ENCODE measurements around the gene NGLY1.

DNA sequence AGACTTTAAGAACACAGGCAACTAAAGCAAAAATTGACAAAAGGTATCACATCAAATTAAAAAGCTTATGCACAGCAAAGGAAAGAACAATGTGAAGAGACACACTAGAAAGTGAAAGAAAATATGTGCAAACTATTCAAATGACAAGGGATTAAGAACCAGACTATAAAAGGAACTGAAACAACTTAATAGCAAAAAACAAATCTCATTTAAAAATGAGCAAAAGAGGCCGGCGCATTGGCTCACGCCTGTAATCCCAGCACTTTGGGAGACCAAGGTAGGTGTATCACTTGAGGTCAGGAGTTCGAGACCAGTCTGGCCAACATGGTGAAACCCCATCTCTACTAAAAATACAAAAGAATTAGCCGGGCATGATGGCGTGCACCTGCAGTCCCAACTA is 14.4 kb downstream of the NGLY1 start:
- TF ChIP-seq, protein P1, sequence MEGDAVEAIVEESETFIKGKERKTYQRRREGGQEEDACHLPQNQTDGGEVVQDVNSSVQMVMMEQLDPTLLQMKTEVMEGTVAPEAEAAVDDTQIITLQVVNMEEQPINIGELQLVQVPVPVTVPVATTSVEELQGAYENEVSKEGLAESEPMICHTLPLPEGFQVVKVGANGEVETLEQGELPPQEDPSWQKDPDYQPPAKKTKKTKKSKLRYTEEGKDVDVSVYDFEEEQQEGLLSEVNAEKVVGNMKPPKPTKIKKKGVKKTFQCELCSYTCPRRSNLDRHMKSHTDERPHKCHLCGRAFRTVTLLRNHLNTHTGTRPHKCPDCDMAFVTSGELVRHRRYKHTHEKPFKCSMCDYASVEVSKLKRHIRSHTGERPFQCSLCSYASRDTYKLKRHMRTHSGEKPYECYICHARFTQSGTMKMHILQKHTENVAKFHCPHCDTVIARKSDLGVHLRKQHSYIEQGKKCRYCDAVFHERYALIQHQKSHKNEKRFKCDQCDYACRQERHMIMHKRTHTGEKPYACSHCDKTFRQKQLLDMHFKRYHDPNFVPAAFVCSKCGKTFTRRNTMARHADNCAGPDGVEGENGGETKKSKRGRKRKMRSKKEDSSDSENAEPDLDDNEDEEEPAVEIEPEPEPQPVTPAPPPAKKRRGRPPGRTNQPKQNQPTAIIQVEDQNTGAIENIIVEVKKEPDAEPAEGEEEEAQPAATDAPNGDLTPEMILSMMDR (IDR thresholded peaks at IDR 0.05; ENCODE audit: low read depth, low read length) = no peak
- TF ChIP-seq EZH2phosphoT487 (IDR thresholded peaks at IDR 0.05; ENCODE audit: low read depth) = no peak
